ENCODE data around the gene SPATA2L.
"Not testable (repeated sequence)": the region's sequence is repeated elsewhere in the genome, so short reads cannot be mapped to it uniquely, and the experiment has no call there.

SPATA2L gene

GRCh38 chr16:89690392-89690901 lies 11.1 kb downstream of the SPATA2L start:
- DNase-seq (ENCODE audit: low spot score), result no peak

- not testable (repeated sequence) for DNase-seq (ENCODE audit: low spot score)
Observed at GRCh38 chr16:89689621-89690020, 11.9 kb downstream of the SPATA2L start.

- DNase-seq (ENCODE audit: low spot score), result no peak
Observed at GRCh38 chr16:89689142-89689541, 12.4 kb downstream of the SPATA2L start.

DNA sequence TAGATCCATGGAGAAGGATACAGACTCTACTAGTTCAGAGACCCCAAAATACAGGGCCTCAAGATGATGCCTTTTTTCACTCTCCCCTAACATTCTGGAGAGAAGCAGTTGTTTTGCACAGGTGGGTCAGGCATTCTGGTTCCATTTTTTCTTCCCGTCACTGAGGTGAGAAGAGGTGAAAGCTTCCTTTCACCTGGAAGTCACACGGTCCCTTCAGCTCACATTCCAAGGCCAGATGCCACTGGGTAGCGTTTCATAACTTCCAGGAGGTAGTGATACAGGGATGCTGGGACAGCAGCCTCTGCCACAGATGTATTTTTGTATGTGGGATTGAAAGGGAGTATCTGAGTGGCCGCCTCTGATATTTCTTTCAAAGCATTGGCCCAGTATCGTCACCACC lies 13.1 kb downstream of the SPATA2L start:
- DNase-seq (ENCODE audit: low spot score), result no peak

- DNase-seq (ENCODE audit: low spot score), result no peak
Observed at GRCh38 chr16:89687092-89687940, 14.2 kb downstream of the SPATA2L start.

DNA sequence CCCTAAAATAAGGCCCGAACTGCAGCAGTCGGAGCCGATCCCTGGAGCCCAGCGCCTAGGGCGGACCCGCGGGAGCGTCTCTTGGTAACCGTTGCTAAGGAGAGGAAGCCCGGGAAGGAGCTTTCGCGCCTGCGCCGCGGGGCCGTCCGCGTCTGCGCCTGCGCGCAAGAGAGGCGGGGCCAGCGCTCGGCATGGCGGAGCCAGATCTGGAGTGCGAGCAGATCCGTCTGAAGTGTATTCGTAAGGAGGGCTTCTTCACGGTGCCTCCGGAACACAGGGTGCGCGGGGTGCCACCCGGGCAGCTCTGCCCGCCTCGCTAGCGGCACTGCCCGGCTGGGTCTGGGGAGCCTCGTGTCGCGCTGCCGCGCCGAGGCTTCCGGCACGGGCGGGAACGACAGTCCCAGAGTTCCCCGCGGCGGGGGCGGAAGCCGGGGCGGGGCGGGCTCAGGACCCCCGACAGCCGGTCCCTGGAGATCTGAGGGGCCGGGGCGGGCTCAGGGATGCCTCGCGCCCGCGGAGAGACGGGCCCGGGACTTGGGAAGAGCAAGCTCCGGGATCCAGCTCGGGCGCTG lies 14.9 kb downstream of the SPATA2L start, which contains the start of gene CDK10:
Gene CDK10, plus strand, starts transcription at position 170 of the 572 bp plus-strand sequence. Its CDS starts 22 bp downstream, at position 192.
- DNase-seq (ENCODE audit: low spot score), result peak; percentile 95

DNA sequence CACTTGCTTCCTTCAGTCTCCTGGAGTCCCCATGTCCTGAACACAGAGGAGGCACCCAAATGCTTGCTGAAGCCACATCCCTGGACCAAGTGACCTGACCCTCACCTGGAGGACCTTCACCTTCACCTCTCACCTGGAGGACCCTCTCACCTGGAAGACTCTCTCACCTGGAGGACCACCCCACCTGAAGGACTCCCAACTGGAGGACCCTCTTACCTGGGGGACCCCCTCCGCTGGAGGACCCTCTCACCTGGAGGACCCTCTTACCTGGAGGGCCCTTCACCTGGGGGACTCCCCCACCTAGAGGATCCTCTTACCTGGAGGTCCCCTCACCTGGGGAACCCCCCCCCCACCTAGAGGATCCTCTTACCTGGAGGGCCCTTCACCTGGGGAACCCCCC lies 15.6 kb downstream of the SPATA2L start:
- no peak for DNase-seq (ENCODE audit: low spot score)

GRCh38 chr16:89678258-89678657 lies 23.2 kb downstream of the SPATA2L start:
- no peak for DNase-seq (ENCODE audit: low spot score)

- DNase-seq (ENCODE audit: low spot score), result no peak
Observed at GRCh38 chr16:89672177-89672941, 29.1 kb downstream of the SPATA2L start.

DNA sequence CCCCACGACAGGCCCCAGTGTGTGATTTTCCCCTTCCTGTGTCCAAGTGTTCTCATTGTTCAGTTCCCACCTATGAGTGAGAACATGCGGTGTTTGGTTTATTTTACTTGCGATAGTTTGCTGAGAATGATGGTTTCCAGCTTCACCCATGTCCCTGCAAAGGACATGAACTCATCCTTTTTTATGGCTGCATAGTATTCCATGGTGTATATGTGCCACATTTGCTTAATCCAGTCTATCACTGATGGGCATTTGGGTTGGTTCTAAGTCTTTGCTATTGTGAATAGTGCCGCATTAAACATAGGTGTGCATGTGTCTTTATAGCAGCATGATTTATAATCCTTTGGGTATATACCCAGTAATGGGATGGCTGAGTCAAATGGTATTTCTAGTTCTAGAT lies 29.9 kb downstream of the SPATA2L start:
- not testable (repeated sequence) for DNase-seq (ENCODE audit: low spot score)

DNA sequence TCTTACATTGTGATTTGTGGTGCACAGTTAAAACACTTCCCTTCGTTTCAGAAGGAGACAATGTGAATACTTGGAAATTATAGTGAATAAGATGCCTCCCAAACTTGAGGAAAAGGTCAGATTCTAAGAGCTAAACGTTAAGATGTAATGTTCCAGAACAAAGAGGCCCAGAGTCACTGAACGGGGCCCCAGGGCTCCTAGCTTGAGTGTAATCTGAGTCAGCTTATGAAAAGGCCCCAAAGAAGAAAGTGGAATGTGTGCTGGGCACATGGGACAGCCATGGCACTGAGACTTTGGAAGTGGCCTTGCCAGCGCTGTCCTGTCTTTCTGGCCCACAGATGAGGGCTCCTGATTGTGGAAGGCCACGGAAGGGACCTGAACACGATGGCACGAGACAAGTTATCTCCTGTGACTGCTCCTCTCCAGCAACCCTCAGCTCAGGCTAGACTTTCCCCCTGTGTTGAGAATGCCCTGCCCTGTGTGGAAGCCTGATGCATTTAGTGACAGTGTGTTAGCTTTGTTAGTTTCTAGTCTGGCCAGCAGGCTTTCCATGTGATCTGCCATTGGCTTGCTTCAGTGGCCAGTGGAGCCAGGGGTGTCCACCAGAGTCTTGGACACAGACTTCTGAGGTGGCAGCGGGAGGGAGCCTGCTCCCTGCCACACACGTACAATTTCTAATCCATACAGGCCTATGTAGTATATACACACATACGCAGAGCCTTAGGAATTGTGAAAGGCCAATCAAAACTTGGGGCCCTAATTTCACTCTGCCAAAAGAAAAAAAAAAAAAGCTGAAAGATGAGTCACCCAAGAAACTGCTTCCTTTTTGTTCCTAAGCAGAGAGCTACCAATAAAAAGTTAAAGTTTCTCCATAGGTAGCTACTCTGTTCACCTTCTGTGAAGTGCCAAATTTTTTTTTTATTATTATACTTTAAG lies 30.7 kb downstream of the SPATA2L start:
- DNase-seq (ENCODE audit: low spot score), result no peak

DNA sequence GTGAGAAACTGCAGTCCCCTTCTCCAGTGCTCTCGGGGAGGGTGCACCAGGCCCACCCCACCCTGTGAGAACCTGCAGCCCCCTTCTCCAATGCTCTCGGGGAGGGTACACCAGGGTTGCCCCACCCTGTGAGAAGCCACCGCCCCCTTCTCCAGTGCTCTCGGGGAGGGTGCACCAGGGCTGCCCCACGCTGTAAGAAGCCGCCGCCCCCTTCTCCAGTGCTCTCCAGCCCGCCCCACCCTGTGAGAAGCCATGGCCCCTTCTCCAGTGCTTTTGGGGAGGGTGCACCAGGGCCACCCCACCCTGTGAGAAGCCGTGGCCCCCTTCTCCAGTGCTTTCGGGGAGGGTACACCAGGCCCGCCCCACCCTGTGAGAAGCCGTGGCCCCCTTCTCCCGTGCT lies 31.8 kb downstream of the SPATA2L start:
- DNase-seq (ENCODE audit: low spot score), result no peak

DNA sequence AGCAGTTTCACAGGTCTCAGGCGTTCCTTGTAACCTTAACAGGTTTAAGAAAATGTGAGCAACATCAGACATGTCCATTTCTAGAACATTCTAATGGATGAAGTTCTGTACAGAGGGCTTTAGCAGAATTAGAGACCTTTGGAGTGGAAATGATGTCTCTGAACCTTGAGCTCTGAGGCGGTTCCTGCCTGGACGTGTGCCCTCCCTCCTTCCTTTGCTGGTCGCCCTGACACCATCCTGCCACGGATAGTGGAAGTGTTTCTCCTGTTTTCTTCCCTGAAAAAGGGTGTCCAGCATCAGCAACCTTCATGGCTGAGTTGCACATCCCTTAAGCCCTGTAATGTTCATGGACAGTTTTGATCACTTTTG lies 32.7 kb downstream of the SPATA2L start:
- no peak for DNase-seq (ENCODE audit: low spot score)

DNA sequence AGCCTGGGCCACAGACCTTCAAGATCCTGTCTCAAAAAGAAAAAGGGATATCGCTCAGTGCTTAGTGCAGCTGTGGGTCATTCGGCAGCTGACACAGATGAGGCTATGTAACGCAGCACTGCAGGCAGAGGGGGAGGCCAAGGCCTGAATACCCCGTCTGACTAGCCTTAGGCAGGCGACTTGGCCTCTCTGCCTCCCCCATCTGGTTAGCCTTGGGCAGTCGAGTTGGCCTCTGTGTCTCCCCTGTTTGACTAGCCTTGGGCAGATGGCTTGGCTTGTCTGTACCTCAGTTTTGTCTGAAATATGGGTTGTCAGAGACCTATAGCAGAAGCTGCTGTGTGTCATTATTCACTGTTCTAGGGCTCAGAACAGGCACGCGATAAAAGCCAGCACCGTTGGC lies 33.9 kb downstream of the SPATA2L start:
- no peak for DNase-seq (ENCODE audit: low spot score)

DNA sequence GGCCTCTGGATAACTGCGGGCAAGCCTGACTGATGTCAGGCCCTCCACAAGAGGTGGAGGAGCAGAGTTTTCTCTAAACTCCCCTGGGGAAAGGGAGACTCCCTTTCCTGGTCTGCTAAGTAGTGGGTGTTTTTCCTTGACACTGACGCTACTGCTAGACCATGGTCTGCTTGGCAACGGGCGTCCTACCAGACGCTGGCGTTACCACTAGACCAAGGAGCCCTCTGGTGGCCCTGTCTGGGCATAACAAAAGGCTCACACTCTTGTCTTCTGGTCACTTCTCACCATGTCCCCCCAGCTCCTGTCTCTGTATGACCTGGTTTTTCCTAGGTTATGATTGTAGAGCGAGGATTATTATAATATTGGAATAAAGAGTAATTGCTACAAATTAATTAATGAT lies 34.5 kb downstream of the SPATA2L start:
- DNase-seq (ENCODE audit: low spot score), result not testable (repeated sequence)

GRCh38 chr16:89664238-89664637 lies 37.3 kb downstream of the SPATA2L start:
- DNase-seq (ENCODE audit: low spot score), result not testable (repeated sequence)

DNA sequence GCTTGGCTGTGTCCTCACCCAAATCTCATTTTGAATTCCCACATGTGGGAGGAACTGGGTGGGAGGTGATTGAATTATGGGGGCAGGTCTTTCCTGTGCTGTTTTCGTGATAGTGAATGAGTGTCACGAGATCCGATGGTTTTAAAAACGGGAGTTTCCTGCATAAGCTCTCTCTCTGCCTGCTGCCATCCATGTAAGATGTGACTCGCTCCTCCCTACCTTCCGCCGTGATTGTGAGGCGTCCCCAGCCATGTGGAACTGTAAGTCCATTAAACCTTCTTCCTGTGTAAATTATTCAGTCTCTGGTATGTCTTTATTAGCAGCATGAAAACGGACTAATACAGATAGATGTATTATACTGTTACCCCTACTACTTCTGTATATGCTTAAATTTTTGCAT lies 40.3 kb downstream of the SPATA2L start:
- DNase-seq (ENCODE audit: low spot score), result no peak

- no peak for DNase-seq (ENCODE audit: low spot score)
Observed at GRCh38 chr16:89660146-89660545, 41.4 kb downstream of the SPATA2L start.

GRCh38 chr16:89658221-89658879 lies 43.2 kb downstream of the SPATA2L start:
- no peak for DNase-seq (ENCODE audit: low spot score)

GRCh38 chr16:89657442-89658220 lies 43.9 kb downstream of the SPATA2L start, which contains the start of the genes CHMP1A and SPATA33:
CHMP1A (minus strand) TSS chr16:89657708; CDS start chr16:89657588, 120 bp downstream.
SPATA33 (plus strand) TSS chr16:89657836; CDS start chr16:89657912, 76 bp downstream.
- peak; percentile 95 for DNase-seq (ENCODE audit: low spot score)
